A549 (cell line): Measurements from ENCODE around the gene UFSP2.

Experiments used
- BCL3 ChIP-seq: fragments of >200 bp; sonication (Bioruptor Twin); formaldehyde crosslinking; IDR thresholded peaks from 3 replicates; pipeline ENCODE4 v1.6.1; 2016
- CEBPB ChIP-seq, 2 experiments: fragments of >200 bp in 1 of 2; sonication (Bioruptor Twin) in 1 of 2; formaldehyde crosslinking in 1 of 2; IDR thresholded peaks; 2 replicates each; pipeline ENCODE4 v1.6.1; 2012 to 2016
- FOSL2 ChIP-seq, 2 experiments: fragments of 450-650 bp in 1 of 2; fragments of >200 bp in 1 of 2; sonication (Bioruptor Twin) in 1 of 2; formaldehyde crosslinking; IDR thresholded peaks; 2 replicates each; pipeline versions ENCODE4 v1.5.0 to v1.6.1; 2016 to 2020; ENCODE audit warnings: mild to moderate bottlenecking in 1 of 2, moderate library complexity in 1 of 2
- FOXS1 ChIP-seq: fragments of 250-450 bp; sonication (Bioruptor Pico); IDR thresholded peaks from 2 replicates; pipeline ENCODE4 v1.5.0; 2020; ENCODE audit warnings: mild to moderate bottlenecking, moderate library complexity
- JUN ChIP-seq, 2 experiments: fragments of >200 bp; sonication (Bioruptor Twin); formaldehyde crosslinking; IDR thresholded peaks; 2 replicates in 1 of 2; 3 replicates in 1 of 2; pipeline ENCODE4 v1.6.1; 2016 to 2017
- MAFK ChIP-seq: fragments of 450-650 bp; IDR thresholded peaks from 2 replicates; pipeline ENCODE4 v1.6.1; 2014; ENCODE audit not compliant: partially characterized antibody
- NPAS2 ChIP-seq: fragments of 250-450 bp; sonication (Bioruptor Pico); IDR thresholded peaks from 2 replicates; pipeline ENCODE4 v1.8.0; 2022; ENCODE audit warnings: mild to moderate bottlenecking, moderate library complexity, borderline replicate concordance
- POLR2A ChIP-seq: IDR thresholded peaks from 2 replicates; pipeline ENCODE4 v1.6.1; 2012; ENCODE audit warnings: mild to moderate bottlenecking, low read length
- REST ChIP-seq: fragments of 200-600 bp; sonication (generic); IDR thresholded peaks from 2 replicates; pipeline ENCODE4 v1.6.1; 2016; ENCODE audit warnings: antibody characterized with exemption, mild to moderate bottlenecking, moderate library complexity
- RNF2 ChIP-seq: fragments of 200-600 bp; sonication (generic); IDR thresholded peaks from 2 replicates; pipeline ENCODE4 v1.6.1; 2016; ENCODE audit warnings: low read depth, mild to moderate bottlenecking, antibody characterized with exemption, moderate library complexity, borderline replicate concordance
- SMC3 ChIP-seq: fragments of >200 bp; sonication (Bioruptor Twin); formaldehyde crosslinking; IDR thresholded peaks from 3 replicates; pipeline ENCODE4 v1.6.1; 2018; ENCODE audit warnings: inconsistent platforms
- USF2 ChIP-seq: fragments of 450-650 bp; IDR thresholded peaks from 2 replicates; pipeline ENCODE4 v1.6.1; 2014; ENCODE audit warnings: antibody characterized with exemption
- TF ChIP-seq, protein P1 (sequence below): fragments of >200 bp; sonication (Bioruptor Twin); formaldehyde crosslinking; IDR thresholded peaks from 3 replicates; pipeline ENCODE4 v1.5.1; 2016

DNA sequence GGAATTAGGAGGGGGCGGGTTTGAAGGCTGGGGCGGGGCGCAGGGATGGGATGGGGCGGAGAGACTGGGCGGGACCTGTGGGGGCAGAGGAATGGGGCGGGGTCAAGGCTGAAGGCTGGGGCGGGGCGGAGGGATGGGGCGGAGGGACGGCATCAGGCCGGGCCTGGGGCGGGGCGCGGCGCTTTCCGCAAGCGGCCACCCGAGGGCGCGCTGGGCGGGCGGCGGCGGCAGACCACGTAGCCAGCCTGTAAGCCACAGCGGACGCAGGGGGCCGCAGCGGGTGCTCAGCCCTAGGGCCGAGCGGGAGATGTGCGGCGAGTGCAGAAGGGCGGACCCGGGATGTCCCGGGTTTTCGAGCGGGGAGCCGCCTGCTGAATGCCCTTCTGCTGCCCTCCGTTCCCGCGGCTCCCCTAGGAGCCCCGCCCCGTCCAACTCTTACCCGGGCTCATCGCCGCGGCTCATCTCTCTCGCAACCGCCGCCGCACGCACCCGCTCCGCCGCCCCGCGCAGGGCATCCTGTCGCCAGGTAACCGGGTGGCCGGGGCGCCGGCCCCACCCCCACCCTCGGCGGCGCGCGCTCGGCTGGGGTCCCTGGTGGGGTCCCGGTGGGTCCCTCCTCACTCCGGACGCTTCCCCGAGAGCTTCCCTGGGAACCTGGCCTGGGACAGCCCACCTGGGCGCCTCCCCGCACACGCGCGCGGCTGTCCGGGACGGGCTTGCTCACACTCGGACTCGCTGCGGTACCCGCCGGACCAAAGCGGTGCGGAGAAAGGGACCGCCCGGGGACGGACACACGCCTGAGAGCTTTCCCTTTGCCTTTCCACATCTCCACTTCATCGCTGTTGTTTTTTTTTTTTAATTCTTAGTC is 45.7 kb upstream of the UFSP2 start, which contains the start of gene CCDC110:
- TF ChIP-seq, protein P1, sequence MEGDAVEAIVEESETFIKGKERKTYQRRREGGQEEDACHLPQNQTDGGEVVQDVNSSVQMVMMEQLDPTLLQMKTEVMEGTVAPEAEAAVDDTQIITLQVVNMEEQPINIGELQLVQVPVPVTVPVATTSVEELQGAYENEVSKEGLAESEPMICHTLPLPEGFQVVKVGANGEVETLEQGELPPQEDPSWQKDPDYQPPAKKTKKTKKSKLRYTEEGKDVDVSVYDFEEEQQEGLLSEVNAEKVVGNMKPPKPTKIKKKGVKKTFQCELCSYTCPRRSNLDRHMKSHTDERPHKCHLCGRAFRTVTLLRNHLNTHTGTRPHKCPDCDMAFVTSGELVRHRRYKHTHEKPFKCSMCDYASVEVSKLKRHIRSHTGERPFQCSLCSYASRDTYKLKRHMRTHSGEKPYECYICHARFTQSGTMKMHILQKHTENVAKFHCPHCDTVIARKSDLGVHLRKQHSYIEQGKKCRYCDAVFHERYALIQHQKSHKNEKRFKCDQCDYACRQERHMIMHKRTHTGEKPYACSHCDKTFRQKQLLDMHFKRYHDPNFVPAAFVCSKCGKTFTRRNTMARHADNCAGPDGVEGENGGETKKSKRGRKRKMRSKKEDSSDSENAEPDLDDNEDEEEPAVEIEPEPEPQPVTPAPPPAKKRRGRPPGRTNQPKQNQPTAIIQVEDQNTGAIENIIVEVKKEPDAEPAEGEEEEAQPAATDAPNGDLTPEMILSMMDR, result peak; percentile 51
- TF ChIP-seq POLR2A, result no peak
- no peak for TF ChIP-seq USF2
- no peak for TF ChIP-seq BCL3
- TF ChIP-seq CEBPB (IDR thresholded peaks at IDR 0.05), result no peak
- no peak for TF ChIP-seq FOSL2 (IDR thresholded peaks at IDR 0.05)
- TF ChIP-seq FOSL2 (CRISPR knock-in tag; IDR thresholded peaks at IDR 0.05), result no peak
- TF ChIP-seq MAFK, result no peak
- TF ChIP-seq FOXS1, result no peak
- TF ChIP-seq SMC3, result peak; percentile 76
- TF ChIP-seq RNF2, result no peak
- no peak for TF ChIP-seq REST
- TF ChIP-seq NPAS2 (CRISPR knock-in tag), result no peak
- no peak for TF ChIP-seq JUN (IDR thresholded peaks at IDR 0.05)
